Superior temporal gyrus (tissue), 1 donor: Measurements from ENCODE around the gene ERICH6.
A peak's percentile ranks its signal among the peaks of the same experiment; 100 is the strongest.

ENCODE experiments used
- DNase-seq: peaks from one replicate; pipeline ENCODE4 v3.0.0-alpha.2; 2016; ENCODE audit errors: extremely low spot score

Gene ERICH6

DNA sequence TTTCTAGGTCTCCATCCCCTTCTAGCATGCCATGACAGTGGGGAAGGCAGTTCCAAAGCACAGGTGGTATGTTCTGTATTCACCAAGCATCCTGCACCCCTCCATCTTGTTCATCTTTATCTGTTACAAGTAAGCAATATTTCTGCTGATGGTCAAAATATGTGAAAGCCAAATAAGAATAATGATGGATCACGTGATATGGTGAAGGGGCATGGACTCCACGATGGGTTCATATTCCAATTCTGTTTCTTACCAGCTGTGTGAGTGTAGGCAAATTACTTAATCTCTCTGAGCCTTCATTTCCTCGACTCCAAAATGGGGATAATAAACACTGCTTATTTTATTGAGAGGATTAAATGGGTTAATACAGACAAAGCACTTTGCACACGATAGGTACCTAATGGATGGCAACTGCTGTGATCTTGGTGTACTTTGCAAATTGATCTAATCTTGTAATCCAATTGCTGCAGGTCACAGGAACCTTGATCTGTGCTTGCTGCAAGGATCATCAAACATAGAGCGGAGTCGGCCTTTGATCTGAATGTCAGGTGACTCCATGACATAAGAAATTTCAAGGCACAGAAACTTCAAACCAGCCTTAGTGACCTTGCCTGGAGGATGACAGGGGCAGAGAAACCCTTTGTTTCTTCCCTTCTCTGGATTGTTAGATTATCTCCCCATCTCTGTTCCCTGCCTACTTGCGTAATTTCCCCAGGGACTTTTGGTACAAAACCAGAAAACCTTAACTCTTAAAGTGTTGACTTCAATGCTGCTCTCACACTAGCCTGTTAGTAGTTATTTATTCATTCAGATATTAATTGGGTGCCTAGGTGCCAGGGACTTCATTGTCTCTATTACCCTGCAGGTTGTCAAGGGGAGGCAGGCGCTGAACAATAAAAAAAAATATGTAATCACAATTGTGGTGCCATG is 33.4 kb upstream of the ERICH6 start:
- no peak for DNase-seq

DNA sequence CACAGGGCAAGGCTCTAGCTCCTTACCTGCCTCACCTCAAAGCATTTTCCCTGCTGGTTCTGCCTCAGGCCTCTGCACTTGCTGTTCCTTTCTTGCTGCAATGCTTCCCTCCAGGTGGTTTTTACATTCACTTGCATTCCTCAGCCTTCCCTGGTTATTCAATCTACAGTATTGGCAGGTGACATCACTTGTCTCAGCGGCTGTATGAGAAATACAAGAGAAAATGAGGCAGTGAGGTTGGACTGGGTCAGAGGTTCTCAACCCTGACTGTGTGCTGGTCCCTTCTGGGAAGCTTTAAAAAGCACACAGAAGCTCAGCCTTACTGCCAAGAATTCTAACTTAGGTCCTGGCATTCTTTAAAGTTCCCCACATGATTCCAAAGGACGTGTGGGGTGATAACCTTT is 32.6 kb upstream of the ERICH6 start:
- no peak for DNase-seq

- DNase-seq: no peak
Measured at GRCh38 chr3:150734795-150735119, 31.0 kb upstream of the ERICH6 start.

DNA sequence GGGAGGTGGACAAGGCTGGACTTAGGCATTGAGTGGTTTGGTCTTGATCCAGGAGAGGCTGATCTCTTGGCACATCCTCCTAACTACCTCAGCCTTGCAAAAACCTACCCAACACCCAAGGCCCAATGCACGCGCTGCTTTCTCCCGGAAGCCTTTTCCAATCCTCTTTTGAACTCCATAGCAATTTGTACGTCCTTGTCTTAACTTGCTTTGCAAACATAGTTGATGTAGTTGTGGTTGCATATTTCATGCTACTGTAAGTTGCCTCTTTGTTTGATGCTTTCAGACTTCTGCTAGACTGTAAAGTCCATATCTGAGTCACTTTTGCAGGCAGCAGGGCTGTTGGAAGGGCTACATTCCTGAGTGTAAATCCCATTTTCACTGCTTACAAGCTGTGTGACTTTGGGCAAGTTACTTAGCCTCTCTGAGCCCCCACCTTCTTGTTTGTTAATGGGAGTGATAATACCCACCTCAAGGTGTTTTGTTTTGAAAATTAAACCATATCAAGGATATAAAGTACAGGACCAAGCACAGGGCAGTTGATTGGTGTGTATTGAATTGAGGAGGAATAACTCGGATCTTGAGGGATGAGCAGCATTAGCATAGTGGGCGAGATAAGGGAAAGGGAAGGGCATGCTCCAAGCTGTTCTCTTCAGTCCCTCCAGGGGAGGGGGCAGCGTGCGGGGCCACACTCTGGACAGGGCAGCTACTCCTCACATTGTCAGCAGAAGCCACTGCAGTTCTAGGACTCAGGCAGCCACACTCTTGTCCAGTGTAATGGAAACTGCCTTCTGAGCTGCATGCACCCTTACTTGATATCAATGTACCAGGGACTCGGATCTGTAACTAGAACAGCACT is 30.4 kb upstream of the ERICH6 start:
- DNase-seq: no peak

DNA sequence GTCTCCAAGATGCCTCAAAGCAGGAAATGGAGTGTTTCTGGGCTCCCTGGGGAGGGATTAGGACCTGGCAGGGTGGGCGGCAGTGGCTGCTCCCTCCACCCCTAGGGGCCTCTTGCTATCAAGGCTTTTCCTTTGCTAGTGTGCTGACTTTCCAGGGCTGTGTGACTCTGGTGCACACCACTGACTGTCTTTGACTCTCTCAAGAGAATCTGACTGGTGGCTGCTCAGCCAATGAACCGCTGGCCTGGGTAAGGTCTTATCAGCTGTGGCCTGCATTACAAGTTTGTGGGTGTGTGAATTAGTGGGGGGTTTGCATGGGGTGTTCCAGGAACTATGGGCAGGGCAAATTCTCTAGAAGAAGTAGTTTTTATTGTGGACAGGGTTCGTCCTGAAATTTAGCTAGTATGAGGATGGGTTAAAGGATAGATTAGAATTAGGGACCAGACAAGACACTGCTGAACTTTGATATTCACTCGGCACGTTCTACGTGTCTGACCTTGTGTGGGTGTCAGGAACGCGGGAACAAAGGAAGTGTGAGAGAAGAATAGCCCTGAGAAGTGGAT is 29.7 kb upstream of the ERICH6 start:
- DNase-seq: no peak

DNA sequence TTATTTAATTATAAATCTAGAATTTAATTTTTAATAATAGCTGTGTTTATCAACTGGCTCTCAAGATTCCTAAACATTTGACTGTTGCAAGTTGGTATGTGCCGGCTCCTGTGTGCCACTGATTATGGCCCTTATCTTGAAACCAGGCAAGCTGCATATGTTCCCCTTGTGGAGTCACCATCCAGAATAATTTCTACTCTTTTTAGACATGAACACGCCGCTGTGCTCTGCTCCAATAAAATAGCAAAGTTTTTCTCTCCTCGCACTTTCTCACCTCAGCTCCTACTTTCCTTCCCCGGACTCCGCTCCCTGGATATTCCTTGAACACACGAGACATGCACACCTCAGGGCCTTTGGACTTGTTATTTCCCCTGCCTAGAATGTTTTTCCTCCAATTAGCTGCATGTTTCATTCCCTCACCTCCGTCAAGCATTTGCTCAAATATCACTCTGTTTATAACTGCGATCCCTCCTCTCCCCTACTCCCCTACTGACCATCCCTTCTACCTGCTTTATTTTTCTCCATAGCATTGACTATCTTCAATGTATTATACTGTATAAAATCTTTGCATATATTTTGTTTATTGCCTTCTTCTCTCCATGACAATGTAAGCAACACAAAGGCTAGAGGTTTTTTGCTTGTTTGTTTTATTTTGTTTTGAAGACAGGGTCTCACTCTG is 26.1 kb upstream of the ERICH6 start:
- DNase-seq: no peak

DNA sequence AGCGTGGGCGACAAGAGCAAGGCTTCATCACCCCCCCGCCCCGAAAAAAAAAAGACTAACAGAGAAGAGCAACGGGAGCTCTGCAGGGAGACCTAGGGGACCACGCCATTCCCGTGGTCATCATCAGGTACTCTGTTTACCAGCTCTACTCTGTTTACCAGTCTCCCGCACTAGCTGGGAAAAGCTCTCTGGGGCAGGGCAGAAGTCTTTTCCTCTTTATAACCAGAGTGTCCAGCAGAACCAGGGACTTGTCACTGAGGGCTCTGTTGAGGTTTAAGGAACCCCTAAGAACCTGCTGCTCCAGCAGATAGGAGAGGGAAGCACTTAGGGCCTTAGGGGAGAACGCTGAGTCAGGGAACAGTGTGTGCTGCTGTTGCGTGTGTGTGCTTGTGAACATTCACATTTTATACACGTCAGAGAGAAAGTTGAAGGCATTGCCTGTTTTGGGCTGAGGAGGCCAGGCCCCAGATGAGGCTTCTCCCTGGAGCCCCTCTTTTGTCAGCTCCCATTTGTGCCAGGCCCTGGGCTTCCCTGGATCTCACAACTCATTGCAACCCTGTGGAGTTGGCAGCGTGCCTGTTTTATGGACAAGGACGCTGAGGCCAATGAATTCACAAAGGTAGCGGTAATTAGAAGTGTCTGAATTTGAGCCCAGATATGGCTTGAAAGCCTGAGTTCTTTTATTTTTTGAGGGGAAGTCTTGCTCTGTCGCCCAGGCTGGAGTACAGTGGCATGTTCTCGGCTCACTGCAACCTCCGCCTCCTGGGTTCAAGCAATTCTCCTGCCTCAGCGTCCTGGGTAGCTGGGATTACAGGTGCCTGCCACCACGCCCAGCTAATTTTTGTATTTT is 24.2 kb upstream of the ERICH6 start:
- DNase-seq: no peak

DNA sequence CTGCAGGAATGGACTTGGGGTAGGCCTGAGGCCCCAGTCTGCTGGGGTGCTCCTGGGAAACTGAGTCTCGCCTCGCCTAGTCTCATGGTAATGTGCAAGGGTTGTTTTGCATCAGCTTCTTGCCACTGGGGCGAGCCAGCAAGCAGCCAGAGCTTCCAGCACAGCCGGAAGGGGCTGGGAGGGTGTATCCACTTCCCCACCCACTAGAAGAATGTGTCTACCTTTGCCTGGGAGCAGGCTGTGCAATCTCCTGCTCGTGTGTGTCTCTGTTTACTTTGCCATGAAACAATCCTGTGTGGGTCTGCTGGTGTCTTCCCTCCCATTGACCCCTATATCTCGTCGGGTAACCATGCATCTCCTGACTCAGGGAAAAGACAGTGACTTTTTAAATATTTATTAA is 21.8 kb upstream of the ERICH6 start:
- no peak for DNase-seq

GRCh38 chr3:150723946-150724345 is 20.2 kb upstream of the ERICH6 start:
- no peak for DNase-seq

DNA sequence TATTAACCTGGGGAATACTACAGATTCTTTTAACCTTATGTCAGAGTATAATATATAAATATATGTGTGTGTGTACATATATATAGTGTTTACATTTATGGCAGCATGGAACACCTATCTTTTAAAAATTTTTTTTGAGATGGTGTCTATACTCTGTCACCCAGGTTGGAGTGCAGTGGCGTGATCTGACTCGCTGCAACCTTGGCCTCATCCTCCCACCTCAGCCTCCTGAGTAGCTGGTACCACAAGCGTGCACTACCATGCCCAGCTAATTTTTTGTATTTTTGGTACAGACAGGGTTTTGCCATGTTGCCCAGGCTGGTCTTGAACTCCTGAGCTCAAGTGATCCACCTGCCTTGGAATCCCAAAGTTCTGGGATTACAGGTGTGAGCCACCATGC is 18.5 kb upstream of the ERICH6 start:
- no peak for DNase-seq

- peak; percentile 92 for DNase-seq
Measured at GRCh38 chr3:150721285-150722130, 17.8 kb upstream of the ERICH6 start.

- no peak for DNase-seq
Measured at GRCh38 chr3:150720444-150720843, 16.7 kb upstream of the ERICH6 start.

DNA sequence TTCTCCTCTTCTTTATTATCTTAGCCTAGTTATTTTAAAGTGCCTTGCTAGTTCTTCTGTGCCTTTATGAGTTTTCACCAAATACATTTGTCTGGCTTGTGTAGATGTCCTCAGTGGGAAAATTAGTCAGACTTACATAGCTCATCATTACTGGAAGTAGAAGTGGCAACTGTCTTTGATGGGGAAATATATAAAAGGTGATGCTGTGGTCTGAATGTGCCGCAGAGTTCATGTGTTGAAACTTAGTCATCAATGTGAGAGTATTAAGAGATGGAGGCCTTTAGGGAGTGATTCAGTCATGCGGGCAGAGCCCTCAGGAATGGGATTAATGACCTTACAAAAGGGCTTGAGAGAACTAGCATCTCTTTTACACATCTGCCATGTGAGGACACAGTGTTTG is 6.4 kb upstream of the ERICH6 start:
- DNase-seq: no peak

GRCh38 chr3:150703299-150703755 is 393 bp downstream of the ERICH6 start:
- peak; percentile 21 for DNase-seq

DNA sequence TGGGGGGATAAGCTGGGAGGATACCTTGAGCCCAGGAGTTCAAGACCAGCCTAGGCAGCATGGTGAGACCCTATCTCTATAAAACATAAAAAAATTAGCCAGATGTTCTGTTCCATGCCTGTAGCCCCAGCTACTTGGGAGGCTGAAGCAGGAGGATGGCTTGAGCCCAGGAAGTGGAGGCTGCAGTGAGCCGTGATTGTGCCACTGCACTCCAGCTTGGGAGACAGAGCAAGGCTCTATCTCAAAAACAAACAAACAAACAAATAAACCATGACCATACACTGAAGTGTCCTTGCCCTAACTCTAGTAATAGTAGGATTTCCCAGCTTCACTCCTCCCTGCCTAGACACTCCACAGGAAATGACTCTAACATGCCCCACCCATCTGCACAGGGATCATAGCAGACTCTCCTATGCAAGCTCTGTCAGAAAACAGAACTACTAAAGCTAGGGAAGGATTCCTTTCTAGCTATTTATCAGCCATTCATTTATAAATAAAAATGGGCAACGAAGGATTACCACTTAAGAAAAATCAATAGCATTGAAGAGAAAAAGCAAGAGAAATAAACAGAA is 4.6 kb downstream of the ERICH6 start:
- no peak for DNase-seq

DNA sequence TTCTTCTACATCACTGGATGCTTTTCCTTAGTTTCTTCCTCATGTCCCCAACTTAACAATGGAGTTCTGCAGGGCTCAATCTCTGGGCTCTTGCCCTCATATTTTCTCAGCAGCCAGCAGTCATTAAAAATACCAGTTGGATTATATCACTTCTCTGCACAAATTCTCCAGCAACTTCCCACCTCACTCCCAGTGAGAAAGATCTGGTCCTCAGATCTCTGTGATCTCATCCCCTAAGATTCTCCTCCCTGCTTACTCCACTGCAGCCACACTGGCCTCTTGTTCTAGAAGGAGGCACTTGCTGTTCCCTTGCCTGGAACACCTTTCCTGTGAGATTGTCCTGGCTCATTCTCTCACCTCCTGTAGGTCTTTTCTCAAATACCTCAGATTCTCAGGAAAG is 6.1 kb downstream of the ERICH6 start:
- no peak for DNase-seq

- no peak for DNase-seq
Measured at GRCh38 chr3:150691414-150692040, 12.2 kb downstream of the ERICH6 start.

GRCh38 chr3:150687613-150688012 is 16.1 kb downstream of the ERICH6 start:
- no peak for DNase-seq

DNA sequence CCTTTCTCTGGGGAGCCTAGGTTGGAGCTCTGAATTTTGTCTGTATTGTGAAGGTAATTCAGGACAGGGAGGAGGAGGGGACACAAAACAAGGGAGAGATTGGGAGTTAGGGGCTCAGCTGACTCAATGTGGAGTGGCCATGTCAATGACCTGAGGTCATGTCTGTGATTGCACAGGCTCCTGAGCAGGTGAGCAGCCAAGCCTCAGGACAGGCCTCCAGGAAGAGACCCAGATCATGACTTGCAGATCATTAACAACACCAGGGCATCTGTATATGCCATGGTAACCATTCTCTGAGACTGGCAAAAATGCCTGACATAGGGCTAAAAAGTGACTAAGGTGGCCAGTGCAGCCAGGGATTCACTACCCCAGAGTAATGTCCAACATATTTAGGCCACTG is 20.9 kb downstream of the ERICH6 start:
- DNase-seq: no peak
